Measurements from ENCODE around the gene METTL23.
"Not testable (repeated sequence)": the region's sequence is repeated elsewhere in the genome, so short reads cannot be mapped to it uniquely, and the experiment has no call there.

METTL23 gene

DNA sequence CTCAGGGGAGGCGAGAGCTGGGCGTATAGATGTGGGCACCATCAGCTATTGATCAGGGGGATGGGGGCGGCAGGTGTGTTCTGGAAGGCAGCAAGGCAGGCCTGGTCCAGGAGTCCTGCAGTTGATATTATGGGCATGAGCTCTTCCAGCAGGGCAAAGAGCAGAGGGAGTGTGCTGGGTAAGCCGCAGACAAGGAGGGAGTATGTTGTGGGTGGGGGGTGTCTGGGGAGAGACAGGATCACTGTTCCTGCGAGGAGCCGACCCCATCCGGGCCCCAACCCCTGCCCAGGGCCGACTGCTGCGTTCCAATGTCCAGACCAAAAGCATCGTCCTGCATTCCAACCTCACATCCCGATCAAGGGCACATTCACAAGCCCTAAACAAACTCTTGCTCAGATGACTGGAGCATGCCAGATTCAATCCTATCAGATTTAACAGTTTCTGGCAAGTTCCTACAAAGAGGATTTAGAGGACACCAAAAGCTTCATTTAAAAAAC, 25.1 kb upstream of the METTL23 start:
- TF ChIP-seq ZNF274 (IDR thresholded peaks at IDR 0.05; ENCODE audit: low read depth, low read length) = no peak
- no peak overlapping the region for H3K4me3 ChIP-seq (ENCODE audit: low read length)

- no peak overlapping the region for H3K4me3 ChIP-seq (ENCODE audit: low read length)
- TF ChIP-seq ZNF274 (IDR thresholded peaks at IDR 0.05; ENCODE audit: low read depth, low read length) = no peak
Observed at GRCh38 chr17:76702076-76702475, 24.6 kb upstream of the METTL23 start.

GRCh38 chr17:76702941-76703637, 23.6 kb upstream of the METTL23 start:
- no peak for TF ChIP-seq ZNF274 (IDR thresholded peaks at IDR 0.05; ENCODE audit: low read depth, low read length)
- H3K4me3 ChIP-seq (ENCODE audit: low read length) = no peak overlapping the region

GRCh38 chr17:76704805-76705204, 21.8 kb upstream of the METTL23 start:
- no peak overlapping the region for H3K4me3 ChIP-seq (ENCODE audit: low read length)
- no peak for TF ChIP-seq ZNF274 (IDR thresholded peaks at IDR 0.05; ENCODE audit: low read depth, low read length)

- no peak for TF ChIP-seq ZNF274 (IDR thresholded peaks at IDR 0.05; ENCODE audit: low read depth, low read length)
Observed at GRCh38 chr17:76706817-76707216, 19.8 kb upstream of the METTL23 start.

DNA sequence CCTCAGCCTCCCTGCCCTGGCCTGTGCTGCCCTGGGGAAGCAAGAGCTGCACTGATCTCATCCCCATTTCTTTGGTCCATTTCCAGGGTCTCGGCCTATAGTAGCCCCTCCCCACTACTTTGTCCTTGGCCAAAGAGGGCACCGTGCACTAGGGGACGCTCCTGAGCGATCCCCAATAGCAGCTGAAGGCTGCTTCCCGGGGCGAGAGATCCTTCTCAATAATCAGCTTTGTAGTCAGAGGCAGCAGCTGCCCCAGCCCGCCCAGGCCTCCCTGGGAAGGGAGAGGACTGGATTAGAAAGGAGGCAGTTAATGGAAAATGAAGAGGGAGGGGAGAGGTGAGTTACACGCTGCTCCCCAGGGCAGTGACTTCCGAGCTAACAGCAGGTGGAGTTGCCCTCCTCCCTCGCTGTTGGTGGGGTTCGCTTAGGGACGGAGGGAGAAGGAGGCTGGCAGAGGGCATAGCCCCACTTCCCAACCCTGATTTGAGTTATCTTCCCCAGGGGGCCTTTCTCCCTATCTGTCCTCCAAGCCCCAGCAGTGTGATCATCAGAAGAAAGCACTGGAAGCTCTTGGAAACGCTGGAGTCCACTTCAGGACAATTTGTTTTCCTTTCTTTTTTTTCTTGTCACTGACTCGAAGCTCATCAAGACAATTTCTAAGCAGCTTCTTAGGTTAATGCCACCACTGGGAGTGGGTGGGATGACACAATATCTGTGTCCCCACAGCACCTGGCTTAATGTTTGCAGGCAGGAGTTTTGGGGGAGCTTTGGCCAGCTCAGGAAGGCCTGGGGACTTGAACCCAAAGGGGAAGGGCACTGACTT, 18.4 kb upstream of the METTL23 start:
- no peak overlapping the region for H3K4me3 ChIP-seq (ENCODE audit: low read length)
- TF ChIP-seq ZNF274 (IDR thresholded peaks at IDR 0.05; ENCODE audit: low read depth, low read length) = no peak

More at GRCh38 chr17:76706817-76707216, 19.8 kb upstream of the METTL23 start:
- no peak overlapping the region for H3K4me3 ChIP-seq (ENCODE audit: low read length)

GRCh38 chr17:76709077-76709950, 17.3 kb upstream of the METTL23 start:
- TF ChIP-seq ZNF274 (IDR thresholded peaks at IDR 0.05; ENCODE audit: low read depth, low read length) = no peak
- H3K4me3 ChIP-seq (ENCODE audit: low read length) = no peak overlapping the region

DNA sequence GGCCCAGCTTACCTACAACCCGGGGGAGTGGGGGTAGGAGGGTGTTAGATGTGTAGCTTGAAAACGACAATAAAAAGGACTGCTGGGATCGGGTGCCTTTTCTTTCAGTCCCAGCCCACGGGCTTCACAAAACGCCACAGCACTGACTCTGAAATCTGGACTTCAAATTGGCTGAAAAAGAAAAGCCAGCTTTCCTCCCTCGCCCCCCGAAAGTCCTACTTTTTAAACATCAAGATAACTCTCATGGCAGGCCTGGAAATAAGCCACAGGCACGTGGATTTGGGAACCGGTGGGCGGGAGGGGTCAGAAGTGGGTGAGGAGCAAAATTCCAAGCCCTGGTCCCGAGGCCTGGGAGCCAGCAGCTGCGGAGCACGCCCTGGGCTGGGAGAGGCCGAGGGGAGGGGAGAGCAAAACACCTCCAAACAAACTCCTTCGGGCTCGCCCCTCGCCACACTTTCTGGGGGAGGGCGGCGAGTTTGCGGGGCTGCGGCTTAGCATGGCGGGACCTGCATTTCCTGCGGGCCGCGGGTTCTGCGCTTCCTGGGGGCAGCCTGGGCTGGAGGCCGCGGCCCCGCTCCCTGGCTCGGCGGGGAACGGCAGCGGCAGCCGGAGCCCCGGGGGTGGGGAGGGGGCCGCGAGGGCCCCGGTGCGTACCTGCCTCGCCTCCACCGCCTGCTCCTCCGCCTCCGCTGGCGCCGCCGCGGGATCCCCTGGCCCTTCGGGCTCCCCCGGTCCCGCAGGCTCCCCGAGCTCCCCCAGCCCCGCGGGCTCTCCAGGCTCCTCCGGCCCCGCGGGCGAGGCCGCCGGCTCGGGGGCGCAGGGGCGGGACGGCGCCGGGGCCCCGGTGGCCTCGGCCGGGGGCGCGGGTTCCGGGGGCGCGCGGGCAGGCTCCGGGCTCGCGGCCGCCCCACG, 16.4 kb upstream of the METTL23 start:
- peak overlapping the region; percentile 37 for H3K4me3 ChIP-seq (ENCODE audit: low read length)

GRCh38 chr17:76710863-76711611, 15.6 kb upstream of the METTL23 start, which contains the start of gene MXRA7:
Gene MXRA7 (minus strand): TSS chr17:76710965. CDS start chr17:76710946, 19 bp downstream.
- no peak for TF ChIP-seq ZNF274 (IDR thresholded peaks at IDR 0.05; ENCODE audit: low read depth, low read length)
- H3K4me3 ChIP-seq (ENCODE audit: low read length) = peak within 1 kb of the TSS; percentile 37

DNA sequence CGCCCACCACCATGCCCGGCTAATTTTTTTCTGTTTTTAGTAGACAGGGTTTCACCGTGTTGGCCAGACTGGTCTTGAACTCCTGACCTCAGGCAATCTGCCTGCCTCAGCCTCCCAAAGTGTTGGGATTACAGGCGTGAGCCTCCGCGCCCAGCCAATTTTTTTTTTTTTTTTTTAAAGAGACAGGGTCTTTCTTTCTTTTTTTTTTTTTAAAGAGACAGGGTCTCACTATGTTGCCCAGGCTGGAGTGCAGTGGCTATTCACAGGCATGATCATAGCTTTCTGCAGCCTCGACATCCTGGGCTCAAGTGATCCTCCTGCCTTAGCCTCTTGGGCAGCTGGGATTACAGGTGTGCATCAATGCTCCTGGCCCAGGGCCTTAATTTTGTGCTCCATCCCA, 14.3 kb upstream of the METTL23 start:
- H3K4me3 ChIP-seq (ENCODE audit: low read length) = not testable (repeated sequence)

GRCh38 chr17:76713765-76714164, 12.9 kb upstream of the METTL23 start:
- TF ChIP-seq ZNF274 (IDR thresholded peaks at IDR 0.05; ENCODE audit: low read depth, low read length) = no peak

GRCh38 chr17:76714336-76714735, 12.3 kb upstream of the METTL23 start:
- TF ChIP-seq ZNF274 (IDR thresholded peaks at IDR 0.05; ENCODE audit: low read depth, low read length) = no peak
- no peak overlapping the region for H3K4me3 ChIP-seq (ENCODE audit: low read length)

More at GRCh38 chr17:76713765-76714164, 12.9 kb upstream of the METTL23 start:
- H3K4me3 ChIP-seq (ENCODE audit: low read length) = no peak overlapping the region
